Measurements from ENCODE around the gene CTU2. TPM values are rescaled to one million over a fixed set of nuclear protein-coding genes. Genes with fewer than 3 reads are reported as not detected.

CTU2 gene
- polyA plus RNA-seq, 1 experiment = 16.9 TPM

- ChIA-PET CTCF (interaction anchor here (1.2 to 4.7 kb wide), 12 partner anchors 9 to 412 kb away, joined by 3 to 27 read pairs (median 14); partner anchors contain the start of gene PIEZO1), POLR2A (no interaction called here)
- DNase-seq (ENCODE audit: low read depth) = no peak
- no peaks in the 10 kb centered on the region for H3K27me3 ChIP-seq (ENCODE audit: control insufficient read depth, insufficient read depth, low read length)
- peaks cover 10% of the 10 kb centered on the region for H3K36me3 ChIP-seq (ENCODE audit: control insufficient read depth, insufficient read depth, low read length)
- no peak overlapping the region for H3K4me3 ChIP-seq (ENCODE audit: low read depth, low read length)
- TF ChIP-seq CTCF (IDR thresholded peaks at IDR 0.05; ENCODE audit: insufficient read depth, low read depth, low read length) = peak; percentile 63
Measured at GRCh38 chr16:88754912-88755744, 48.8 kb downstream of the CTU2 start.

- TF ChIP-seq CTCF (IDR thresholded peaks at IDR 0.05; ENCODE audit: insufficient read depth, low read depth, low read length) = no peak
- H3K36me3 ChIP-seq (ENCODE audit: control insufficient read depth, insufficient read depth, low read length) = peaks cover 10% of the 10 kb centered on the region
- POLR2A ChIA-PET = no interaction called here
- CTCF ChIA-PET = interaction anchor here (1.3 to 4.7 kb wide), 10 partner anchors 9 to 102 kb away, joined by 3 to 27 read pairs (median 14); partner anchors contain the start of gene PIEZO1
- no peaks in the 10 kb centered on the region for H3K27me3 ChIP-seq (ENCODE audit: control insufficient read depth, insufficient read depth, low read length)
- no peak for DNase-seq (ENCODE audit: low read depth)
- no peak overlapping the region for H3K4me3 ChIP-seq (ENCODE audit: low read depth, low read length)
Measured at GRCh38 chr16:88755745-88756443, 49.6 kb downstream of the CTU2 start.

GRCh38 chr16:88758227-88758943, 52.1 kb downstream of the CTU2 start:
- TF ChIP-seq CTCF (IDR thresholded peaks at IDR 0.05; ENCODE audit: insufficient read depth, low read depth, low read length) = no peak
- Histone ChIP-seq H3K36me3 (ENCODE audit: control insufficient read depth, insufficient read depth, low read length) (peaks cover 7% of the 10 kb centered on the region), H3K4me3 (ENCODE audit: low read depth, low read length) (no peak overlapping the region), H3K27me3 (ENCODE audit: control insufficient read depth, insufficient read depth, low read length) (no peaks in the 10 kb centered on the region)
- DNase-seq (ENCODE audit: low read depth) = no peak
- CTCF ChIA-PET = interaction anchor here (1.0 to 3.4 kb wide), 6 partner anchors 9 to 23 kb away, joined by 3 to 15 read pairs (median 4); no protein-coding TSS in a partner anchor
- POLR2A ChIA-PET = no interaction called here

- no peak for TF ChIP-seq CTCF (IDR thresholded peaks at IDR 0.05; ENCODE audit: insufficient read depth, low read depth, low read length)
- Histone ChIP-seq H3K4me3 (ENCODE audit: low read depth, low read length) (no peak overlapping the region), H3K27me3 (ENCODE audit: control insufficient read depth, insufficient read depth, low read length) (no peaks in the 10 kb centered on the region), H3K36me3 (ENCODE audit: control insufficient read depth, insufficient read depth, low read length) (peaks cover 11% of the 10 kb centered on the region)
- no peak for DNase-seq (ENCODE audit: low read depth)
- ChIA-PET POLR2A (no interaction called here), CTCF (interaction anchor here (1.0 kb wide), 3 partner anchors 9 to 22 kb away, joined by 3 to 7 read pairs (median 4); no protein-coding TSS in a partner anchor)
Measured at GRCh38 chr16:88758944-88759244, 52.6 kb downstream of the CTU2 start.

Measured in BJ (cell line).